H1 (cell line): ENCODE results near the gene NUP85. TPM values are rescaled to one million over a fixed set of nuclear protein-coding genes. Genes with fewer than 3 reads are reported as not detected.

Experiments used
- CTCF ChIA-PET: fragments of 300-600 bp; sonication (Branson Sonifier 250); formaldehyde crosslinking; loops from one replicate; lab custom pipeline; 2021; ENCODE audit not compliant: partially characterized antibody; lab: Charles Lee
- POLR2A ChIA-PET: fragments of 300-600 bp; sonication (Branson Sonifier 250); formaldehyde crosslinking; loops from one replicate; lab custom pipeline; 2021; ENCODE audit warnings: inconsistent platforms; ENCODE audit not compliant: partially characterized antibody; lab: Charles Lee
- DNase-seq, 2 experiments: peaks; one replicate each; pipeline versions ENCODE4 v3.0.0 to v3.0.0-alpha.2; 2010 to 2022; ENCODE audit warnings: low spot score in 2 of 2, low read depth in 1 of 2, mixed read lengths in 1 of 2
- FAIRE-seq: peaks from 2 replicates; lab custom pipeline; 2011; peaks lifted over from hg19 to GRCh38; lab: Jason Lieb, UNC
- H2AFZ ChIP-seq: 2 replicates; pipeline ENCODE4 v1.8.1; 2012; ENCODE audit warnings: low read length, inconsistent platforms
- H2AK5ac ChIP-seq: 2 replicates; pipeline ENCODE4 v1.6.1; 2013; ENCODE audit warnings: low read depth, low read length
- H2BK120ac ChIP-seq: replicated peaks from 2 replicates; pipeline ENCODE3; 2013; ENCODE audit warnings: low read depth, low read length, inconsistent platforms
- H2BK12ac ChIP-seq: 2 replicates; pipeline ENCODE4 v1.6.1; 2013; ENCODE audit warnings: low read depth, low read length
- H2BK15ac ChIP-seq: 2 replicates; pipeline ENCODE4 v1.6.1; 2013; ENCODE audit warnings: low read length
- H2BK20ac ChIP-seq: 2 replicates; pipeline ENCODE4 v1.6.1; 2013; ENCODE audit warnings: low read length
- H2BK5ac ChIP-seq: 2 replicates; pipeline ENCODE4 v1.6.1; 2013; ENCODE audit warnings: low read depth, low read length
- H3K14ac ChIP-seq: 2 replicates; pipeline ENCODE4 v1.6.1; 2013; ENCODE audit warnings: inconsistent platforms; ENCODE audit not compliant: insufficient read length
- H3K18ac ChIP-seq: 2 replicates; pipeline ENCODE4 v1.6.1; 2013; ENCODE audit warnings: low read length; ENCODE audit errors: extremely low read depth
- H3K23ac ChIP-seq: 2 replicates; pipeline ENCODE4 v1.6.1; 2013; ENCODE audit warnings: inconsistent platforms; ENCODE audit not compliant: insufficient read length
- H3K23me2 ChIP-seq: 2 replicates; pipeline ENCODE4 v1.6.1; 2013; ENCODE audit warnings: low read depth, low read length
- H3K27ac ChIP-seq: 2 replicates; pipeline ENCODE4 v1.6.1; 2011; ENCODE audit warnings: low read depth, low read length, inconsistent platforms
- H3K27me3 ChIP-seq, 4 experiments: replicated peaks in 1 of 4; 1 replicate in 1 of 4; 2 replicates in 3 of 4; pipeline versions ENCODE4 v1.6.1 to v1.8.1; 2011 to 2013; ENCODE audit warnings: low read length in 3 of 4, mild to moderate bottlenecking in 3 of 4, inconsistent platforms in 2 of 4, mixed read lengths in 2 of 4, moderate library complexity in 1 of 4; ENCODE audit not compliant: control insufficient read depth in 3 of 4, insufficient read depth in 3 of 4; ENCODE audit errors: extremely low read depth in 1 of 4
- H3K36me3 ChIP-seq, 4 experiments: 2 replicates each; pipeline versions ENCODE4 v1.6.1 to v1.8.1; 2011 to 2013; ENCODE audit warnings: mild to moderate bottlenecking in 4 of 4, low read length in 3 of 4, moderate library complexity in 2 of 4, control low read depth in 1 of 4, inconsistent platforms in 1 of 4; ENCODE audit not compliant: insufficient read depth in 4 of 4, control insufficient read depth in 2 of 4
- H3K4ac ChIP-seq: replicated peaks from 2 replicates; pipeline ENCODE3; 2013; ENCODE audit warnings: low read length, low read depth, mixed read lengths, inconsistent platforms; ENCODE audit not compliant: insufficient read length
- H3K4me1 ChIP-seq, 4 experiments: replicated peaks in 1 of 4; 1 replicate in 1 of 4; 2 replicates in 3 of 4; pipeline versions ENCODE4 v1.6.1 to v1.8.1; 2011 to 2013; ENCODE audit warnings: low read length in 3 of 4, inconsistent platforms in 2 of 4, mixed read lengths in 1 of 4; ENCODE audit not compliant: insufficient read depth in 4 of 4, control insufficient read depth in 3 of 4
- H3K4me2 ChIP-seq, 2 experiments: 2 replicates each; pipeline versions ENCODE4 v1.6.1 to v1.8.1; 2011 to 2013; ENCODE audit warnings: low read depth in 2 of 2, low read length in 2 of 2, control low read depth in 1 of 2, inconsistent platforms in 1 of 2, mild to moderate bottlenecking in 1 of 2; ENCODE audit not compliant: insufficient read depth in 1 of 2
- H3K4me3 ChIP-seq, 4 experiments: fragments of 200-600, 300-600 bp in 1 of 4; sonication (generic), shearing (Covaris generic), sonication (Bioruptor Twin) in 1 of 4; 2 replicates each; pipeline versions ENCODE4 v1.5.1 to v1.8.1; 2011 to 2016; ENCODE audit warnings: low read length in 4 of 4, low read depth in 3 of 4, control low read depth in 2 of 4, inconsistent platforms in 2 of 4, mild to moderate bottlenecking in 2 of 4, mixed read lengths in 1 of 4, moderate library complexity in 1 of 4; ENCODE audit not compliant: insufficient read depth in 2 of 4; ENCODE audit errors: extremely low read depth in 1 of 4
- H3K56ac ChIP-seq: replicated peaks from 2 replicates; pipeline ENCODE3; 2013; ENCODE audit warnings: low read depth, mild to moderate bottlenecking, mixed read lengths, low read length, inconsistent platforms; ENCODE audit not compliant: insufficient read length
- H3K79me1 ChIP-seq: 2 replicates; pipeline ENCODE4 v1.6.1; 2013; ENCODE audit warnings: low read depth, low read length, control low read depth
- H3K79me2 ChIP-seq, 2 experiments: 2 replicates each; pipeline versions ENCODE4 v1.6.1 to v1.8.1; 2012 to 2013; ENCODE audit warnings: low read length in 2 of 2, mild to moderate bottlenecking in 2 of 2, inconsistent platforms in 1 of 2; ENCODE audit not compliant: insufficient read depth in 2 of 2, control insufficient read depth in 1 of 2
- H3K9ac ChIP-seq, 4 experiments: replicated peaks in 1 of 4; 1 replicate in 1 of 4; 2 replicates in 3 of 4; pipeline versions ENCODE4 v1.6.1 to v1.8.1; 2011 to 2013; ENCODE audit warnings: low read depth in 3 of 4, low read length in 3 of 4, control low read depth in 2 of 4, mild to moderate bottlenecking in 2 of 4, moderate library complexity in 2 of 4, inconsistent platforms in 1 of 4; ENCODE audit errors: extremely low read depth in 1 of 4
- H3K9me3 ChIP-seq, 2 experiments: 2 replicates each; pipeline versions ENCODE4 v1.6.1 to v1.8.1; 2012 to 2013; ENCODE audit warnings: mild to moderate bottlenecking in 2 of 2, moderate library complexity in 2 of 2, control low read depth in 1 of 2, inconsistent platforms in 1 of 2, low read depth in 1 of 2, low read length in 1 of 2, mixed read lengths in 1 of 2; ENCODE audit not compliant: insufficient read depth in 2 of 2
- H4K20me1 ChIP-seq, 2 experiments: replicated peaks in 1 of 2; 2 replicates each; pipeline versions ENCODE3 to v1.8.1; 2011 to 2013; ENCODE audit warnings: inconsistent platforms in 2 of 2, low read length in 2 of 2, mild to moderate bottlenecking in 1 of 2; ENCODE audit not compliant: insufficient read depth in 2 of 2, control insufficient read depth in 1 of 2
- H4K5ac ChIP-seq: 2 replicates; pipeline ENCODE4 v1.6.1; 2013; ENCODE audit warnings: low read length, low read depth, mixed read lengths, inconsistent platforms; ENCODE audit not compliant: insufficient read length
- H4K8ac ChIP-seq: 2 replicates; pipeline ENCODE4 v1.8.0; 2013; ENCODE audit warnings: mild to moderate bottlenecking, moderate library complexity, low read length, inconsistent platforms; ENCODE audit not compliant: insufficient read depth; ENCODE audit errors: extremely low read depth
- H4K91ac ChIP-seq: replicated peaks from 2 replicates; pipeline ENCODE3; 2013; ENCODE audit warnings: low read length, mixed read lengths, inconsistent platforms; ENCODE audit not compliant: insufficient read length
- BRCA1 ChIP-seq: IDR thresholded peaks from 2 replicates; pipeline ENCODE4 v1.6.1; 2012; ENCODE audit warnings: low read depth, low read length, improper control_type of control experiment
- CBX5 ChIP-seq: fragments of 300-800, 300-1000 bp; sonication (generic); IDR thresholded peaks from 2 replicates; pipeline ENCODE4 v1.7.1; 2016; ENCODE audit warnings: antibody characterized with exemption, low read length, low read depth
- E2F6 ChIP-seq: IDR thresholded peaks from 2 replicates; pipeline ENCODE4 v1.6.1; 2012; ENCODE audit warnings: inconsistent platforms
- EGR1 ChIP-seq: IDR thresholded peaks from 2 replicates; pipeline ENCODE4 v1.6.1; 2011; ENCODE audit warnings: low read depth, low read length, borderline replicate concordance
- KDM1A ChIP-seq: fragments of 200-600, 300-600 bp; sonication (generic); IDR thresholded peaks from 2 replicates; pipeline ENCODE4 v1.7.1; 2016; ENCODE audit warnings: mild to moderate bottlenecking, low read length, borderline replicate concordance
- KDM4A ChIP-seq: IDR thresholded peaks from one replicate; pipeline ENCODE4 v1.7.1; 2012; ENCODE audit warnings: low read depth, mild to moderate bottlenecking, moderate library complexity, low read length, inconsistent platforms; ENCODE audit not compliant: severe bottlenecking
- PHF8 ChIP-seq: fragments of 200-600 bp; sonication (generic); conservative IDR thresholded peaks from 2 replicates; pipeline ENCODE4 v1.7.1; 2012; ENCODE audit warnings: low read depth, mild to moderate bottlenecking, inconsistent platforms, low read length, moderate library complexity
- SP2 ChIP-seq: IDR thresholded peaks from 2 replicates; pipeline ENCODE4 v1.6.1; 2012; ENCODE audit warnings: mild to moderate bottlenecking, low read length, inconsistent platforms
- WGBS, 2 experiments: shearing (Covaris generic) in 1 of 2; methylation state at CpG; one replicate each; pipeline versions ENCODE4 v1.1.6 to v1.1.7; 2013 to 2015; ENCODE audit warnings: low lambda C conversion rate in 2 of 2, mixed read lengths in 2 of 2, inconsistent platforms in 1 of 2, low coverage in 1 of 2, missing lambda C conversion rate in 1 of 2; ENCODE audit not compliant: insufficient replicate concordance in 2 of 2, insufficient coverage in 1 of 2, insufficient read length in 1 of 2; ENCODE audit errors: extremely low coverage in 1 of 2, missing lambda C conversion rate in 1 of 2; 5-methylcytosine and 5-hydroxymethylcytosine counted together
- polyA plus RNA-seq, 7 experiments: library from polyadenylated mRNA; depleted of rRNA in 3 of 7; stranded (reverse) in 5 of 7; unstranded in 2 of 7; fragments of >200 nt in 5 of 7; fragments of 200-250 nt in 2 of 7; gene quantifications; 1 replicate in 5 of 7; 2 replicates in 1 of 7; 4 replicates in 1 of 7; pipeline versions ENCODE4 v1.2.1 to v1.2.3, GENCODE V29; 2011 to 2013; ENCODE audit warnings: missing spikeins in 2 of 7, mixed read lengths in 2 of 7
- total RNA-seq: library from RNA; stranded (reverse); fragmentation: NEBNext Ultra II Directional; extraction: Animal tissue kit (Norgen Biotek cat#: 25700); gene quantifications from 2 replicates; pipeline ENCODE4 v1.2.1, GENCODE V29; 2021

The NUP85 gene
- total and polyA plus RNA-seq, 2 of the 8 experiments (the other 6 are each of a cell fraction or from before 2014, with no cell fraction given): 98.5 to 154 TPM

GRCh38 chr17:75239778-75240393 lies 34.4 kb downstream of the NUP85 start:
- Histone ChIP-seq H3K79me2 (no peaks in the 10 kb centered on the region), H3K23ac (no peak overlapping the region), H2AK5ac (no peak overlapping the region), H4K5ac (no peak overlapping the region), H3K27ac (peak overlapping the region; percentile 61), H4K91ac (no peak overlapping the region), H3K36me3 (peaks cover 34 to 75% (median 65%) of the 10 kb centered on the region in 4 experiments), H2BK20ac (no peak overlapping the region), H3K18ac (no peak overlapping the region), H2BK15ac (no peak overlapping the region), H2AFZ (no peak overlapping the region), H3K4ac (peak overlapping the region; percentile 23), H3K9ac (no peak overlapping the region), H2BK12ac (0 out of 2 replicates have a peak overlapping the region, but pooled peaks have one; percentile 17), H4K20me1 (peaks cover 14 to 29% of the 10 kb centered on the region in 2 experiments), H3K56ac (no peak overlapping the region), H3K4me1 (peaks cover 0 to 4% (median 0%) of the 10 kb centered on the region in 4 experiments; a peak in 3 of 7 replicates), H3K27me3 (no peaks in the 10 kb centered on the region), H3K79me1 (no peaks in the 10 kb centered on the region), H3K23me2 (no peaks in the 10 kb centered on the region), H3K4me2 (peak overlapping the region in 1 of 2 experiments; percentile 18; a peak in 1 of 4 replicates), H2BK5ac (peak overlapping the region; percentile 44), H4K8ac (peak overlapping the region; percentile 76; the same call in 1 of the 2 replicates), H3K4me3 (no peak overlapping the region), H2BK120ac (no peak overlapping the region), H3K9me3 (no peaks in the 10 kb centered on the region), H3K14ac (no peak overlapping the region)
- ChIA-PET CTCF (interaction anchor here (0.6 to 16.5 kb wide), 74 partner anchors 9 to 498 kb away, joined by 3 to 369 read pairs (median 5); partner anchors contain the start of genes GGA3, GRB2, MIF4GD and MRPS7), POLR2A (interaction anchor here (0.5 to 6.3 kb wide), 20 partner anchors 8 to 259 kb away, joined by 3 to 53 read pairs (median 4); partner anchors contain the start of genes ARMC7, GGA3, MIF4GD and MRPS7)
- FAIRE-seq (no peak), DNase-seq (no peak)
- WGBS, 2 experiments: 92% methylated on average over 21 of the region's 23 CpGs; no CpG with 5 or more reads in 1 of the 2 experiments
- TF ChIP-seq EGR1 (no peak), BRCA1 (no peak), SP2 (no peak), CBX5 (no peak), KDM1A (no peak), KDM4A (no peak), PHF8 (no peak), E2F6 (no peak)
